ENCODE measurements around the gene DNAI1.

Gene DNAI1

GRCh38 chr9:34557426-34558321, 99.1 kb downstream of the DNAI1 start:
- in situ Hi-C loops (cut with HindIII; ENCODE audit: low sequenced_read_pairs) = no loop called here
- TF ChIP-seq CTCF (IDR thresholded peaks at IDR 0.05; ENCODE audit: low read depth, low read length) = no peak
- H3K4me3 ChIP-seq (ENCODE audit: low read depth, low read length) = no peak overlapping the region
- DNase-seq (ENCODE audit: low read depth, low spot score) = no peak

DNA sequence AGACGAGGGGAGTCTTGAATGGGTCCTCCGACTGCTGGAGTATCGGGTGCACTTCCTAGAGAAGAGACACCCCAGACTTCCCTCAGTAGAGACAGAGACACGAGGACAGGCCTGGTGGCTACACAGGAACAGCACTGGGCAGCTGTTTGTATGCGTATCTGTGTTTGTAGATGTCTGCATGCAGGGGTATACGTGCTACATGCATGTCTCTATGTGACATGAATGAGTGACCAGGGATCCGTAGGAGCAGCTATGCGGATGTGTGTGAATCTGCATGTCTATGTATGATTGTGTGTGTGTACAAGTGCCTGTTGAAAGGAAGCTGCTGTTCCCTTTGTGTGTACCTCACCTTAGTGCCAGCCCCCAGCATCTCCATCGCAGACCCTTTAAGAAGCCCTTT, 99.8 kb downstream of the DNAI1 start:
- no peak for TF ChIP-seq CTCF (IDR thresholded peaks at IDR 0.05; ENCODE audit: low read depth, low read length)
- in situ Hi-C loops (cut with HindIII; ENCODE audit: low sequenced_read_pairs) = no loop called here
- DNase-seq (ENCODE audit: low read depth, low spot score) = no peak
- H3K4me3 ChIP-seq (ENCODE audit: low read depth, low read length) = no peak overlapping the region

- H3K4me3 ChIP-seq (ENCODE audit: low read depth, low read length) = no peak overlapping the region
- in situ Hi-C loops (cut with HindIII; ENCODE audit: low sequenced_read_pairs) = no loop called here
- DNase-seq (ENCODE audit: low read depth, low spot score) = no peak
- no peak for TF ChIP-seq CTCF (IDR thresholded peaks at IDR 0.05; ENCODE audit: low read depth, low read length)
Measured at GRCh38 chr9:34558919-34559623, 100.5 kb downstream of the DNAI1 start.

- no peak overlapping the region for H3K4me3 ChIP-seq (ENCODE audit: low read depth, low read length)
- in situ Hi-C loops (cut with HindIII; ENCODE audit: low sequenced_read_pairs) = no loop called here
- no peak for TF ChIP-seq CTCF (IDR thresholded peaks at IDR 0.05; ENCODE audit: low read depth, low read length)
- no peak for DNase-seq (ENCODE audit: low read depth, low spot score)
Measured at GRCh38 chr9:34559624-34560455, 101.2 kb downstream of the DNAI1 start.

GRCh38 chr9:34560599-34561214, 102.1 kb downstream of the DNAI1 start:
- TF ChIP-seq CTCF (IDR thresholded peaks at IDR 0.05; ENCODE audit: low read depth, low read length) = no peak
- DNase-seq (ENCODE audit: low read depth, low spot score) = no peak

More at GRCh38 chr9:34560599-34561214, 102.1 kb downstream of the DNAI1 start:
- in situ Hi-C loops (cut with HindIII; ENCODE audit: low sequenced_read_pairs) = no loop called here
- H3K4me3 ChIP-seq (ENCODE audit: low read depth, low read length) = no peak overlapping the region
